ENCODE data around the gene NHEJ1.

NHEJ1 gene

GRCh38 chr2:219084791-219085190 lies 75.8 kb downstream of the NHEJ1 start:
- no peak for DNase-seq

- no peak for DNase-seq
Observed at GRCh38 chr2:219082332-219082958, 78.2 kb downstream of the NHEJ1 start.

GRCh38 chr2:219081701-219082331 lies 78.8 kb downstream of the NHEJ1 start:
- DNase-seq = no peak

- no peak for DNase-seq
Observed at GRCh38 chr2:219081096-219081495, 79.5 kb downstream of the NHEJ1 start.

- DNase-seq = no peak
Observed at GRCh38 chr2:219079417-219079816, 81.2 kb downstream of the NHEJ1 start.

- DNase-seq = no peak
Observed at GRCh38 chr2:219078951-219079350, 81.7 kb downstream of the NHEJ1 start.

DNA sequence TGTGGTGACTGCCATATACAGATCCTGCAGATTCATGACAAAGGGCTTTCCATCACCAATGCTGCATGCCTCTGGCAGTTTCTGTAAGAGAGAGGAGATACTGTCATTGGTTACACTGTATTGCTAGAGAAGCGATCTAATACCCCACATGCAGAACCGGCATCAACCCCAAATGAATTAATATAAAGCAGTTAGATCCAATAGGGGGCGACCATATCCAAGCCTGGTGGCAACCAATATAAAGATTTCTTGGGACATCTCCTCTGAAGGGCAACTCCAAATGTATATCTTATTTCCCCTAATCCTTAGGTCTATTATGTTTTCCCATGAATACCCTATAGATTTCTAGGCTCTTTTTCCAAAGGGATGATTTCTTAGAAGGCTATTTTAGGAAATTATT lies 82.5 kb downstream of the NHEJ1 start:
- DNase-seq = no peak

DNA sequence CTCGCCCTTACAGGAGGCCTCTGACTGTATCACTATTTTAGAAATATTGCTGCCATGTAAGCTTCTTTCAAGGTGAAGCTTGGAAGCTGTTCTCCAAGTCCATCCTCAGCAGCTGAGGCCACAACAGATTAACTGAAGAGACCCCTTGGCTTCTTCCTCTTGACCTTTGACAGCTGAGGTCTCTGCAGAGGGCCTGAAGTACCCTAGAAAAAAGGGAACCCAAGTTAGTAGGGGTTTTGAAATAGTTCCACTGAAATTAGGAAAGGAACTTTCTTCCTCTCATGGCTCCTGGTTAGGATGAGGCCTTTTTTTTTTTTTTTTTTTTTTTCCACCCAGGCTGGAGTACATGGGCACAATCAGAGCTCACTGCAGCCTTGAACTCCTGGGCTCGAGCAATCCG lies 84.4 kb downstream of the NHEJ1 start:
- no peak for DNase-seq

DNA sequence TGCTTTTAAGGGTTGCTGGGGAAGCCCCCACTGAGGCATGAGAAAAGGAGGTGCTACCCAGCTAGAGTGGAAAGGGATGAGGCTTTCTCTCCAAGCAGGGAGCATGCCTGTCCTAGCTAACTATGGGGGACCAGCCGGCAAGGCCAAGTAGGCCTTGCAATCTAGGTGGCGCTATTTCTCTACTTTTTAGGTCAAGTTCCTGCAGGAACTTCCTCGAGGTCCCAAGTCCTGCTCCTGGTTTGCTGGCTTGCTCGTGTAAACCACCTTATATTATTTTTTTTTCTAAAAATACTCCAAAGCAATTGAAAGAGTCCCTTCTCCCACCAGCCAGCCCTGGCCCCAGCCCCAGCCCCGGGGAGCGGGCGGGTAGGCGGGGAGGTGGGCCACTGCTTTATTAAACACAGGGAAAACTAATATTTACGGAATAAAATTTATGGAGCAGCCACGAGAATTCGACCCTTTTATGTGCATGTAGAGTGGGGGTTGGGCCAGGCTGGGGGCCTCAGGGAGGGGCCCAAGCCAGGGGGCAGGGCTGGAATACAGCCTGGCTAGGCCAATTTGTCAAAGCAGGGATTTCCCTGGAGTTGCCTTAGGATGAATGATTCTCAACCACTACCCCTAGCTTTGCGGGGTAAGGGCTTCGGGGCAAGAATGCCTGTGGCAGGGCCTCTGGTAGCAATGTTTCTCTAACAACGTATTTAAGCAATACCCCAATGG lies 87.0 kb downstream of the NHEJ1 start:
- DNase-seq = no peak

GRCh38 chr2:219072741-219073250 lies 87.8 kb downstream of the NHEJ1 start:
- DNase-seq = no peak

DNA sequence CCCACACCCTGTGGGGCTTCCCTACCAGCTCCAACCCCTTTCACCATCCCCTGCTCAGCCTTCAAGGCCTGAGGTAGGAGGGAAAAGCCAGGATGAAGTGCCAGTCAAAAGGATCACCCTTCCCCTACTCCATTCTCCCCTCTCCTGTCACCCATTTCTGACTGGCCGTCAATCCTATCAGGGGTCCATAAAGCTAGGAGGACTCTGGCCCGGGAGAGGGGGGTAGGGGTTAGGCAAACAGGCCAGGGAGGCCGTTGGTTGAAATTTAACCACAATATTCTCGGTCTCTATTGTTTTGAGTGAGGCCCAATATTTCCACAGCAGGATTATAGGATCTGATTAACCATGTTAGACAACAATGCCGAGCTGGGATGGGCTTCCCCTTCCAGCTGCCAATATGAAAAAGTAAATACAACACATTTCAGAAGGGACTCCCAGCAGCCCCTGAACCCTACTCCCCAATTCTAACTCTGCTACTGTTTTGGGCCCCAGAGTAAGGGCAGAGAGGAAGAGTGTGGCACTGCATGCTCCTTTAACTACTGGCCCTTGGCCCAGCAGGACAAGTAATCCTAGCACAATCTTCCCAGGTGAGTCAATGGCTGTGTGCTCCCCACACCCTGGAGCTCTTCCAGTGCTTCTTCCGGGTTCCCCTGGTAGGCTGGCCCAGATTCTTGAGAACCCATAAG lies 89.3 kb downstream of the NHEJ1 start:
- no peak for DNase-seq

DNA sequence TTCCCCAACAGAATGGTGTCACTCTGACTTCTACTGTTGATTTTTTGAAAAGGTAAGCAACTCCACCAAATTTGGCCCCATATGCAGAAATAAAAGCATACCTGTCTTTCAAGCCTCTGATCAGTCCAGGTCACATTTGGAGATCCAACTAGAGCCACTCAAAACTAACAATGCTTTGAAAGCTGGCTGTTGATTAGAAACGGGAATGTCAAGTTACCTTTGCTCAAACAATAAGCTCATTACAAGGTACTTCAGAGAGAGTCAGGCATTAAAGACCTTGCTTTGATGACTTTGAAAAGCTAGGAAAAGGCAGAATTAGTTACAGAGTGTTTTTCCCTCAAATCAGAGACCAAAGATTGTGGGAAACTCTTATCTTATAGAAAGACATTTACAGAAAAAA lies 95.1 kb downstream of the NHEJ1 start:
- DNase-seq = no peak

- DNase-seq = no peak
Observed at GRCh38 chr2:219062081-219062480, 98.5 kb downstream of the NHEJ1 start.

- DNase-seq = no peak
Observed at GRCh38 chr2:219060821-219061791, 99.5 kb downstream of the NHEJ1 start, which contains the start of gene IHH. Gene IHH, minus strand, starts transcription at chr2:219060921. Its CDS starts 454 bp downstream, at chr2:219060467.

- DNase-seq = no peak
Observed at GRCh38 chr2:219059725-219060682, 100.6 kb downstream of the NHEJ1 start.

DNA sequence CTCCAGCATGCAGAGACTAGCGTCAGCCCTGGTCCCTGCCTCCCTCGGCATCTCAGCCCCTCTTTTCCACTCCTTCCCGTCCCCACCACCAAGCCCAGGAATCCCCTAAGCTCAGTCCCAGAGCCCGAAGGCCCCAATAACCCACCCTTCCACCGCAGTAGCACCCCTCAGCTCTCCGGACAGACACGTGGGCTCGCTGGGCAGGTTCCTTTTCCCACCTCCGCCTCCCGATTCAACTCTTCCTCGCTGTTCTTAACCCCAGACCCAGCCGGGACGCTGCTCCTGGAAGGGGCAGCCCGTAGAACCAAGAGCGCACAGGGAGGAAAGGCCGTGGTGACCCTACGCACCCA lies 101.3 kb downstream of the NHEJ1 start:
- DNase-seq = no peak

DNA sequence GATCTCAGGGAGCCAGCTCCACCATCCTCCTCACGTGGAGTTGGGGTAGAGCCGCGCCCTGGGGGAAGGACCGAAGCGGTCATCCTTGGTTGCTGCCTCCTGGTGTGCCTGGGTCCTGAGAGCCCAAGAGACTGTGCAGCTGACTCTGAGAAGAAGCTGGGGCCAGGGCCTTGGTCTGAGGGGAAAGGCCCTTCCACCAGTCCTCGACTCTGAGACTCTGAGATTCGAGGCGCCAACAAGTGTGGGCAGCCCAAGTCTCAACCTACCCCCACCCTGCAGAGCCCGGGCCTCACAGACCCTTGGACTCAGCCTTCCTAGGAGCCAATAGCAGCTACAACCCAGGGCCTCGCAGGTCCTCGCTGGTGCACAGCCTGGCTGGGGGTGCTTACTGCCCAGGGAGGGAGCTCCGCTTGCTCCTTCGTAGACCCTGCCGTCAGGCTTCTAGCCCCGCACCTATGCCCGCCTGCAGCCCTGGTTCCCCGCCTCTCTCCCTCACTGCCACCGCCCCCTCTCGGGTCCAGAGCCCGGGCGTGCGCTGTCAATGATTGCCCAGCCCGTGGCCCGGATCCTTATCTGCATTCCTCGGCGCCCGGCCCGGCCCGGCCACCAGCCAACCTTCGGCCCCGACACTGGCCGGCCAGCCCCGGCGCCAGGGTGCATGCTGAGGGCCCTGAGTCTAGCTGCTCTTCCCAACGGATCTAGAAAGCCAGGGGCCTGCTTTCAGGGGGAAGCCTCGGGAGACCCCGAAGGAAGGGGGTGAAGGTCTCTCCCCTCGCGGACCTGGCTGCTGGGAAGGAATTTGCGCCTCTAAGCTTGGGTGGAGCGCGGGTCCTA lies 101.9 kb downstream of the NHEJ1 start:
- no peak for DNase-seq

DNA sequence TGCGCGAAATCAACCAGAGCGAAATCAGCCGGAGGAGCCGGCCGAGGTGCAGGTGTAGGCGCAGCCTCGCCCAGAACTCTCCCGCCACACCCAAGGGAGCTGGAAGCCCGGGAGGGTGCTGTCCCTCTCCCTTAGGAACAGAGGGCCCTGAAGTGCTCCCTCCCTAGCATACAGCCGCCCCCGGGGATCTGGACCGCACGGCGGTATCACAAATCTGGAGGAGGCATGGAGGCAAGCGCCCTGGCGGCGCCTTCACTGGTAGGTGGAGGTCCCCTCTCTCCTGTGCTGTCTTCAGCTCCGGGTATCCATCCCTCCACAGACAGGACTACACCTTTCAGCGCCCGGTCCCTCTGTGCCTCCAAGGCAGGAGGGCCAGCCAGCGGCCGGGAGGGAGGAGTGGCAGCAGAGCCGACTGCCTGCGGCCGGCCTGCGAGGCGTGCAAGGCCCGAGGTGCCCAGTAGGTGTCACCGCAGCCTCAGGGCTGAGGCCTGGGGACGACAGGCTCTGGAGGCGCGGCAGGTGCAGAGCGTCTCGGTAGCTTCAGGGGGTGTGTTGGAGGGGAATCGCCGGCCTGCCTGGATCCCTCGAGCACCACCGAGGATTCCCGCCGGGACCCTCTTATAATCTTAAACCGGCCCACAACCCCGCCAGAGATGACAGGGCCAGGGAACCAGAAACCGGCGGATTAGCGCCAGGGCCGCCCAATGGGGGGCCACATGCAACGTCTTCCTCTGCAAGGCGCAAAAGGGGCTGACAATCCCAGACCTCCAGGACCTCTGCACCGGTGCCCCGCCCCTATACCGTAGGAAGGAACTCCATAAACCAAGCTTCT lies 102.7 kb downstream of the NHEJ1 start:
- DNase-seq = peak; percentile 80
